HEK293 (cell line): ENCODE results near the gene BICD2.
A peak's percentile ranks its signal among the peaks of the same experiment; 100 is the strongest.
"Not testable (repeated sequence)": the region's sequence is repeated elsewhere in the genome, so short reads cannot be mapped to it uniquely, and the experiment has no call there.

Experiments used
- CTCF ChIA-PET: fragments of 350-600 bp; formaldehyde crosslinking; extraction: SDS; loops from one replicate; lab custom pipeline; 2021; ENCODE audit warnings: antibody characterized with exemption; lab: Yijun Ruan, JAX
- POLR2A ChIA-PET: fragments of 300-600 bp; formaldehyde crosslinking; extraction: SDS; loops from one replicate; lab custom pipeline; 2020; ENCODE audit warnings: antibody characterized with exemption, inconsistent platforms; lab: Yijun Ruan, JAX
- H3K27ac ChIP-seq: fragments of 200-500 bp; sonication (Bioruptor generic); 2 replicates; pipeline ENCODE4 v1.5.1; 2014; ENCODE audit warnings: low read depth, low read length, control low read depth, inconsistent platforms; ENCODE audit errors: extremely low read depth
- H3K36me3 ChIP-seq, 2 experiments: fragments of 200-500 bp in 1 of 2; sonication (Bioruptor generic) in 1 of 2; 1 replicate in 1 of 2; 2 replicates in 1 of 2; pipeline ENCODE4 v1.5.1; 2014 to 2017; ENCODE audit warnings: inconsistent platforms in 2 of 2, low read length in 2 of 2; ENCODE audit not compliant: control insufficient read depth in 2 of 2, insufficient read depth in 1 of 2
- H3K4me1 ChIP-seq: fragments of 200-500 bp; sonication (Bioruptor generic); 2 replicates; pipeline ENCODE4 v1.5.1; 2014; ENCODE audit warnings: mild to moderate bottlenecking, low read length, inconsistent platforms; ENCODE audit not compliant: control insufficient read depth, insufficient read depth
- H3K4me3 ChIP-seq: 2 replicates; pipeline ENCODE4 v1.5.1; 2011; ENCODE audit warnings: low read depth, mild to moderate bottlenecking, control low read depth, low read length, moderate library complexity
- H3K9me3 ChIP-seq: fragments of 200-500 bp; sonication (Bioruptor generic); 2 replicates; pipeline ENCODE4 v1.5.1; 2014; ENCODE audit warnings: low read depth, low read length, inconsistent platforms; ENCODE audit not compliant: control insufficient read depth, insufficient read depth
- AEBP2 ChIP-seq: fragments of 450-650 bp; formaldehyde crosslinking; IDR thresholded peaks from 2 replicates; pipeline ENCODE4 v1.5.1; 2016; ENCODE audit warnings: missing biosample characterization, missing genetic modification characterization, borderline replicate concordance
- EGR2 ChIP-seq: fragments of 450-650 bp; formaldehyde crosslinking; IDR thresholded peaks from 2 replicates; pipeline ENCODE4 v1.5.1; 2016; ENCODE audit warnings: low read depth, missing biosample characterization, missing genetic modification characterization
- GLI4 ChIP-seq: fragments of 450-650 bp; formaldehyde crosslinking; IDR thresholded peaks from 2 replicates; pipeline ENCODE4 v1.5.1; 2016; ENCODE audit warnings: missing biosample characterization, missing genetic modification characterization
- GLIS1 ChIP-seq: fragments of 450-650 bp; formaldehyde crosslinking; IDR thresholded peaks from 2 replicates; pipeline ENCODE4 v1.5.1; 2016; ENCODE audit warnings: missing biosample characterization, missing genetic modification characterization
- HOXA7 ChIP-seq: sonication (generic); formaldehyde crosslinking; IDR thresholded peaks from 2 replicates; pipeline ENCODE4 v1.8.1; 2022; ENCODE audit warnings: missing genetic modification reagents, borderline replicate concordance
- MZF1 ChIP-seq: fragments of 450-650 bp; formaldehyde crosslinking; IDR thresholded peaks from 2 replicates; pipeline ENCODE4 v1.5.1; 2017; ENCODE audit warnings: missing biosample characterization, missing genetic modification characterization, borderline replicate concordance
- PRDM10 ChIP-seq: fragments of 450-650 bp; formaldehyde crosslinking; IDR thresholded peaks from 2 replicates; pipeline ENCODE4 v1.5.1; 2016; ENCODE audit warnings: missing biosample characterization, missing genetic modification characterization
- ZBTB26 ChIP-seq: fragments of 450-650 bp; formaldehyde crosslinking; optimal IDR thresholded peaks from 2 replicates; pipeline ENCODE3; 2016; ENCODE audit warnings: missing biosample characterization, mild to moderate bottlenecking, missing genetic modification characterization
- ZEB2 ChIP-seq: fragments of 450-650 bp; formaldehyde crosslinking; IDR thresholded peaks from 2 replicates; pipeline ENCODE4 v1.5.1; 2016; ENCODE audit warnings: missing biosample characterization, missing genetic modification characterization
- ZFHX2 ChIP-seq: fragments of 450-650 bp; formaldehyde crosslinking; conservative IDR thresholded peaks from 2 replicates; pipeline ENCODE4 v1.5.1; 2016; ENCODE audit warnings: missing biosample characterization, missing genetic modification characterization
- ZFP3 ChIP-seq: fragments of 450-650 bp; formaldehyde crosslinking; IDR thresholded peaks from 2 replicates; pipeline ENCODE4 v1.5.1; 2016; ENCODE audit warnings: low read depth, missing biosample characterization, missing genetic modification characterization
- ZFP41 ChIP-seq: fragments of 450-650 bp; formaldehyde crosslinking; IDR thresholded peaks from 2 replicates; pipeline ENCODE4 v1.5.1; 2016; ENCODE audit warnings: missing biosample characterization, missing genetic modification characterization, borderline replicate concordance
- ZIC2 ChIP-seq: fragments of 450-650 bp; formaldehyde crosslinking; IDR thresholded peaks from 2 replicates; pipeline ENCODE4 v1.5.1; 2016; ENCODE audit warnings: missing biosample characterization, missing genetic modification characterization
- ZNF133 ChIP-seq: fragments of 450-650 bp; formaldehyde crosslinking; IDR thresholded peaks from 2 replicates; pipeline ENCODE4 v1.5.1; 2016; ENCODE audit warnings: missing biosample characterization, missing genetic modification characterization
- ZNF23 ChIP-seq: fragments of 450-650 bp; formaldehyde crosslinking; IDR thresholded peaks from 2 replicates; pipeline ENCODE4 v1.5.1; 2016; ENCODE audit warnings: missing biosample characterization, missing genetic modification characterization, borderline replicate concordance
- ZNF248 ChIP-seq: fragments of 450-650 bp; formaldehyde crosslinking; IDR thresholded peaks from 2 replicates; pipeline ENCODE4 v1.5.1; 2017; ENCODE audit warnings: missing biosample characterization, missing genetic modification characterization
- ZNF350 ChIP-seq: fragments of 450-650 bp; formaldehyde crosslinking; IDR thresholded peaks from 2 replicates; pipeline ENCODE4 v1.5.0; 2017; ENCODE audit warnings: missing biosample characterization, mild to moderate bottlenecking, missing genetic modification characterization
- ZNF548 ChIP-seq: fragments of 450-650 bp; formaldehyde crosslinking; IDR thresholded peaks from 2 replicates; pipeline ENCODE4 v1.5.1; 2016; ENCODE audit warnings: missing biosample characterization, missing genetic modification characterization
- ZNF624 ChIP-seq: fragments of 450-650 bp; formaldehyde crosslinking; IDR thresholded peaks from 2 replicates; pipeline ENCODE4 v1.5.1; 2017; ENCODE audit warnings: missing biosample characterization, missing genetic modification characterization
- ZNF639 ChIP-seq: fragments of 450-650 bp; formaldehyde crosslinking; IDR thresholded peaks from 2 replicates; pipeline ENCODE4 v1.5.1; 2016; ENCODE audit warnings: missing biosample characterization, missing genetic modification characterization
- ZNF707 ChIP-seq: fragments of 450-650 bp; formaldehyde crosslinking; IDR thresholded peaks from 2 replicates; pipeline ENCODE4 v1.5.1; 2016; ENCODE audit warnings: missing biosample characterization, missing genetic modification characterization

The BICD2 gene

GRCh38 chr9:92798358-92798757, 33.7 kb upstream of the BICD2 start (continued):
- TF ChIP-seq PRDM10 (tag by site-specific recombination) (no peak), ZNF133 (tag by site-specific recombination) (no peak), ZNF248 (tag by site-specific recombination) (no peak), ZNF707 (tag by site-specific recombination) (no peak), MZF1 (tag by site-specific recombination) (no peak), GLI4 (tag by site-specific recombination) (no peak), ZNF350 (tag by site-specific recombination) (no peak), ZFHX2 (no peak)
- TF ChIP-seq, all 188 proteins: peak for 0

- TF ChIP-seq ZFHX2 (0 out of 2 replicates have a peak, but pooled peaks have one; percentile 18), EGR2 (tag by site-specific recombination) (peak; percentile 21; the same call in 1 of the 2 replicates), GLIS1 (tag by site-specific recombination) (peak; percentile 86), ZIC2 (tag by site-specific recombination) (peak; percentile 66)
- H3K27ac ChIP-seq, H3K36me3 ChIP-seq, H3K4me3 ChIP-seq, H3K4me1 ChIP-seq, H3K9me3 ChIP-seq, POLR2A ChIA-PET: not testable (repeated sequence)
- CTCF ChIA-PET: interaction anchor here (0.9 kb wide), 1 partner anchor 9 kb away, joined by 3 read pairs; no protein-coding TSS in a partner anchor
These were observed 31.7 kb upstream of the BICD2 start for GRCh38 chr9:92796337-92796804.

- Histone ChIP-seq H3K4me1 (no peaks in the 10 kb centered on the region), H3K27ac (no peak overlapping the region), H3K4me3 (no peak overlapping the region)
- POLR2A ChIA-PET: no interaction called here
- CTCF ChIA-PET: interaction anchor here (0.9 kb wide), 1 partner anchor 9 kb away, joined by 3 read pairs; no protein-coding TSS in a partner anchor
- TF ChIP-seq ZNF548 (tag by site-specific recombination) (no peak), ZNF639 (tag by site-specific recombination) (no peak), ZFP3 (tag by site-specific recombination) (no peak), HOXA7 (CRISPR knock-in tag) (no peak), AEBP2 (tag by site-specific recombination) (no peak), ZEB2 (no peak), ZNF624 (tag by site-specific recombination) (no peak), ZNF23 (tag by site-specific recombination) (no peak), ZFP41 (no peak), ZBTB26 (tag by site-specific recombination) (no peak)
- TF ChIP-seq, all 188 proteins: peak for 0
- Histone ChIP-seq H3K9me3 (no peaks in the 10 kb centered on the region), H3K36me3 (no peaks in the 10 kb centered on the region)
These were observed 31.1 kb upstream of the BICD2 start for GRCh38 chr9:92795598-92796336.
